GM13976 (cell line): Measurements from ENCODE around the gene TMEM132E.

Experiments used
- DNase-seq: peaks from one replicate; pipeline ENCODE4 v3.0.0; 2012; ENCODE audit warnings: low spot score
- in situ Hi-C: fragments of 300-500 bp; cut with MboI; formaldehyde crosslinking; loops from one replicate; pipeline ENCODE4 v1.12.0; 2022; ENCODE audit warnings: low sequenced_read_pairs, mixed read lengths, inconsistent platforms; ENCODE audit not compliant: unreplicated experiment
- TF ChIP-seq, protein P1 (sequence below): IDR thresholded peaks from 2 replicates; pipeline ENCODE4 v1.5.1; 2012; ENCODE audit warnings: borderline replicate concordance, mild to moderate bottlenecking; ENCODE audit not compliant: insufficient read depth; ENCODE audit errors: extremely low read depth, missing control alignments, control extremely low read depth

The TMEM132E gene

DNA sequence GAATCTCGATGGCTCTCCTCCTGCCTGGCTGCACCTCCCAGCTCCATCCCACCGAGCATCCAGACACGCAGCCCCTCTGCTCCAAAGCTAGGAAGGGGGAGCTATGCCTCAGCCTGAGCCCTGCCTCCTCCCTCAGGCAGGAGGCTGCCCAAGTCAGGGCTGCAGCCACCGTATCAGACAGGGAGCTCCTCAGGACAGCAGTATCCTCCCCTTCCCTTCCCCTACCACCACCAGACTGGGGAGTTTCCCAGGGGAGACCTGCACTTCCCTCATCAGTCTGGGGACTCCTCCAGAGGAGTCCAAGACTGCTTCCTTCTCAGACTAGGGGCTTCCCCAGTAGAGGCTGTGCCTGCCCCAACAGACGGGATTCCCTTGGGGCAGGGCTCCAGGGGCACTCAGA, 17.5 kb downstream of the TMEM132E start:
- in situ Hi-C loops: no loop called here
- TF ChIP-seq, protein P1, sequence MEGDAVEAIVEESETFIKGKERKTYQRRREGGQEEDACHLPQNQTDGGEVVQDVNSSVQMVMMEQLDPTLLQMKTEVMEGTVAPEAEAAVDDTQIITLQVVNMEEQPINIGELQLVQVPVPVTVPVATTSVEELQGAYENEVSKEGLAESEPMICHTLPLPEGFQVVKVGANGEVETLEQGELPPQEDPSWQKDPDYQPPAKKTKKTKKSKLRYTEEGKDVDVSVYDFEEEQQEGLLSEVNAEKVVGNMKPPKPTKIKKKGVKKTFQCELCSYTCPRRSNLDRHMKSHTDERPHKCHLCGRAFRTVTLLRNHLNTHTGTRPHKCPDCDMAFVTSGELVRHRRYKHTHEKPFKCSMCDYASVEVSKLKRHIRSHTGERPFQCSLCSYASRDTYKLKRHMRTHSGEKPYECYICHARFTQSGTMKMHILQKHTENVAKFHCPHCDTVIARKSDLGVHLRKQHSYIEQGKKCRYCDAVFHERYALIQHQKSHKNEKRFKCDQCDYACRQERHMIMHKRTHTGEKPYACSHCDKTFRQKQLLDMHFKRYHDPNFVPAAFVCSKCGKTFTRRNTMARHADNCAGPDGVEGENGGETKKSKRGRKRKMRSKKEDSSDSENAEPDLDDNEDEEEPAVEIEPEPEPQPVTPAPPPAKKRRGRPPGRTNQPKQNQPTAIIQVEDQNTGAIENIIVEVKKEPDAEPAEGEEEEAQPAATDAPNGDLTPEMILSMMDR: no peak
- DNase-seq: no peak

DNA sequence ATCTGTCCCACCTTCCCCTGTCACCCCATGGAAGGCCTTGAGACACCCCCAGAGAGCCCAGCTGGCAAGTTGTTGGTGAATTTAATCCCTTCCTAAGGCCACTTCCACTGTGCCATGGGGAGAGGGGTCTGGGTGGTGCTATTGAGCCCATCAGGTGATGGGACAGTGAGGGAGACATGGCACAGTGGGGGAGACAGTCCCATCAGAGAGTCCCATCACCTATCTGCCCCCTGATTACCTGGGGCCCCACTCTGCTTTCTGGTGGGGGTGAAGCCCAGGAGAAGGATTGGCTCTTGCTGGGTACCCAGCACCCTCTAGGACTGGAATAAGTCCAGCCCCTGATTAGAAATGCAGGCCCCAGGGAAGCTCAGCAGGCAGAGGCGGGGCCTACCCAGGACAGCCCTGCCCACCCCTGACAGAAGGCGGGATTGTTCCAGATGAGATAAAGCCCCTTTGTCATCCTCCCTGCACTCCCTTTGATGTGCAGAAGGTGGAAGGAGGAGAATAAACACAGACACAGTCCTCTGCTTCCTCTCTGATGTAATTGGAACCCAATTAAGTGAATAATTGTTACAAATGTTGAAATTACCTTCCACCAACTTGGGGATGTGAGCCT, 18.9 kb downstream of the TMEM132E start:
- in situ Hi-C loops: no loop called here
- TF ChIP-seq, protein P1: no peak
- no peak for DNase-seq

DNA sequence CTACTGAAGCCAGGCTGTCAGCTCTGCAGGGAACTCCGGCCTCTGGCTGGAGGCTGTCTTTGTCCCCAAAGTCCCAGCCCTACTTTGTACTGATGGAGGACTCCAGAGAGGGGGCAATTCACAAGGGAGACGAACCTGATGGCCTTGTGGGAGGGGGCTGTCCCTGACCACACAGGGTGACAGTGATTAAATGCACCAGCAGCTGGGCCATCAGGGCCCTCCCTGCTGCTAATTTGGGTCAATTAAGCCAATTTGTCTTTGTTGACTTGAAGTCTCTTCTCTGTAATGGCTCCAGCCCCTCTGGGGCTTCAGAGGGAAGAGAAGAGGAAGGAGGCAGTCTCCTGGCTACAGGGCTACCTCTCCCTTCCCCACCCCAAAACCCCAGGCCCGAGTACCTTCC, 22.0 kb downstream of the TMEM132E start:
- TF ChIP-seq, protein P1: no peak
- in situ Hi-C loops: no loop called here

DNA sequence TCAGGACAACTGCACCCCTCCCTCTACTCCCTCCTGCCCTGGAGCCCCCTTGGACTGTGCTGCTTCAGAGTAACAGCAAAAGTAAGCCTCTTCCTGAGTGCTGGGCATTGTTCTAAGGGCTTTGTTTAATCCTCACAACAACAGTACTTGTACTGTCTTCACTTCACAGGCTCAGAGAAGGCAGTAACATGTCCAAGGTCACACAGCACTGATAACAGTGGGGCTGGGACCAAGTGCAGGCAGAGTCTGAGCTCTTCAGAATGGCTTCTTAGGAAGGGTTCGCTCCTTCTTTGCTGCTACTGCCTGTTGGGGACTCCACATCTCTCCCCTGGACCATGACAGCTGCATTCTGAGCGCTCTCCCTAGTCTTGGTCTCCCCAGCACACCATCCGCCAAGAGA, 24.6 kb downstream of the TMEM132E start:
- DNase-seq: no peak
- TF ChIP-seq, protein P1: no peak
- in situ Hi-C loops: no loop called here

More for the DNA sequence above, 22.0 kb downstream of the TMEM132E start:
- no peak for DNase-seq

DNA sequence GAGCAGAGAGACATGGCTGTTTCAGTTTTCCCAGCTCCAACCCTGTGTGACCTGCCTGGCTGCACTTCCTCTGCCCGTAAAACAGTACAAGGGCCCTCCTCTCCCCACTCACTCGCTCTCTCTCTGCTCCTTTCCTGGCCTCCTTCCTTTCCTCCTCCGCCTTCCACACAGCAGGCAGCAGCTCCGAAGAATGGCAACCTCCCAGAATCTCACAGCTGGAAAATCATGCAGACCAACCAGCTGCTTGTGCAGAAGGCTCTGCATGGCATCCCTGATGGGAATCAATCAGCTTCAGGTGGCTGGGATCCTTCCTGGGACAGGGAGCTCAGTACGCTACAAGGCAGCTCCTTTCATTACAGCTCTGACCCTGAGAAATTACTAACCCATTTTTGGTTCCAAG, 27.4 kb downstream of the TMEM132E start:
- in situ Hi-C loops: no loop called here
- TF ChIP-seq, protein P1: no peak
- DNase-seq: no peak

DNA sequence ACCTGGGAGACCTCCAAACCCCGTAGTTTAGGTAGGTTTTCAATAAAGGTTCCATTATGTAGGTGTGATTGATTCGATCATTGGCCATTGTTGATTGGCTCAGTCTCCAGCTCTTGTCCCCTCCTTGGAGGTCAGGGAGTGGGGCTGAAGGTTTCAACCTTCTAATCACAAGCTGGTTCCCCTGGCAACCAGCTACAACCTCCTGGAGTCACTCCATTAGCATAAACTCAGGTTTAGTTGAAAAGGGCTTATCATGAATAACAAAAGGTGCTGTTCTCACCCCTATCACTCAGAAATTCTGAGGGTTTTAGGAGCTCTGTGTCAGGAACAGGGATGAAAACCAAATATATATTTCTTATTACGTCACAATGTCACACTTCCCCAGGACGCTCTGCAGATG, 28.5 kb downstream of the TMEM132E start:
- in situ Hi-C loops: no loop called here
- TF ChIP-seq, protein P1: no peak
- DNase-seq: no peak
